HUDEP-2 (cell line): Measurements from ENCODE around the gene PTGS1.

ENCODE experiments used
- DNase-seq, 76 experiments: peaks; one replicate each; lab custom pipeline; 2025; ENCODE audit not compliant: unreplicated experiment in 76 of 76; lab: John Stamatoyannopoulos, UW

The PTGS1 gene

GRCh38 chr9:122371846-122372245 is 1.0 kb downstream of the PTGS1 start:
- DNase-seq: no peak

- no peak for DNase-seq
Observed at GRCh38 chr9:122372856-122373845, 2.3 kb downstream of the PTGS1 start.

GRCh38 chr9:122374885-122375420 is 4.1 kb downstream of the PTGS1 start:
- peak in 46 of 76 experiments; percentile 8 to 66 (median 30) for DNase-seq

- DNase-seq: no peak
Observed at GRCh38 chr9:122376796-122377195, 6.0 kb downstream of the PTGS1 start.

- DNase-seq: peak in 4 of 76 experiments; percentile 8 to 14 (median 12)
Observed at GRCh38 chr9:122377241-122378164, 6.7 kb downstream of the PTGS1 start.

GRCh38 chr9:122378236-122378635 is 7.4 kb downstream of the PTGS1 start:
- DNase-seq: no peak

GRCh38 chr9:122379340-122379739 is 8.5 kb downstream of the PTGS1 start:
- DNase-seq: peak in 12 of 76 experiments; percentile 6 to 28 (median 15)

- DNase-seq: no peak
Observed at GRCh38 chr9:122380293-122380692, 9.5 kb downstream of the PTGS1 start.

- DNase-seq: no peak
Observed at GRCh38 chr9:122381206-122381950, 10.6 kb downstream of the PTGS1 start.

- no peak for DNase-seq
Observed at GRCh38 chr9:122382901-122383850, 12.4 kb downstream of the PTGS1 start.

- no peak for DNase-seq
Observed at GRCh38 chr9:122383992-122384461, 13.2 kb downstream of the PTGS1 start.

GRCh38 chr9:122386311-122386872 is 15.6 kb downstream of the PTGS1 start:
- DNase-seq: no peak

- no peak for DNase-seq
Observed at GRCh38 chr9:122387536-122387935, 16.7 kb downstream of the PTGS1 start.

- DNase-seq: no peak
Observed at GRCh38 chr9:122389195-122389594, 18.4 kb downstream of the PTGS1 start.

GRCh38 chr9:122389799-122390481 is 19.1 kb downstream of the PTGS1 start:
- DNase-seq: no peak

- no peak for DNase-seq
Observed at GRCh38 chr9:122392284-122392683, 21.5 kb downstream of the PTGS1 start.

- no peak for DNase-seq
Observed at GRCh38 chr9:122392714-122393113, 21.9 kb downstream of the PTGS1 start.
